GM12864 (cell line): ENCODE data around the gene NTNG2.

Experiments
- DNase-seq: peaks from one replicate; pipeline ENCODE4 v3.0.0-alpha.2; 2011; ENCODE audit warnings: low read depth
- H3K4me3 ChIP-seq: 2 replicates; pipeline ENCODE4 v1.5.1; 2011; ENCODE audit warnings: mild to moderate bottlenecking, low read depth, low read length, control low read depth
- CTCF ChIP-seq: IDR thresholded peaks from 2 replicates; pipeline ENCODE4 v1.5.1; 2011; ENCODE audit warnings: low read depth, mild to moderate bottlenecking, moderate library complexity, low read length, control low read depth, inconsistent platforms; ENCODE audit errors: missing control alignments

The NTNG2 gene

GRCh38 chr9:132231019-132231701, 69.3 kb downstream of the NTNG2 start:
- no peak for TF ChIP-seq CTCF
- DNase-seq: no peak
- no peak overlapping the region for H3K4me3 ChIP-seq

- no peak overlapping the region for H3K4me3 ChIP-seq
- TF ChIP-seq CTCF: no peak
- no peak for DNase-seq
Observed at GRCh38 chr9:132232522-132232921, 70.7 kb downstream of the NTNG2 start.

GRCh38 chr9:132233138-132233537, 71.3 kb downstream of the NTNG2 start:
- DNase-seq: no peak
- no peak overlapping the region for H3K4me3 ChIP-seq
- no peak for TF ChIP-seq CTCF

- H3K4me3 ChIP-seq: no peak overlapping the region
- TF ChIP-seq CTCF: no peak
- no peak for DNase-seq
Observed at GRCh38 chr9:132234535-132234934, 72.7 kb downstream of the NTNG2 start.

- no peak for TF ChIP-seq CTCF
- no peak for DNase-seq
- H3K4me3 ChIP-seq: no peak overlapping the region
Observed at GRCh38 chr9:132235125-132235524, 73.3 kb downstream of the NTNG2 start.

- TF ChIP-seq CTCF: peak; percentile 98
- no peak overlapping the region for H3K4me3 ChIP-seq
- DNase-seq: no peak
Observed at GRCh38 chr9:132235894-132236661, 74.2 kb downstream of the NTNG2 start.
